H1 (cell line): Measurements from ENCODE around the gene TTC28. TPM values are rescaled to one million over a fixed set of nuclear protein-coding genes. Genes with fewer than 3 reads are reported as not detected.

Source experiments
- CTCF ChIA-PET: fragments of 300-600 bp; sonication (Branson Sonifier 250); formaldehyde crosslinking; loops from one replicate; lab custom pipeline; 2021; ENCODE audit not compliant: partially characterized antibody; lab: Charles Lee
- POLR2A ChIA-PET: fragments of 300-600 bp; sonication (Branson Sonifier 250); formaldehyde crosslinking; loops from one replicate; lab custom pipeline; 2021; ENCODE audit warnings: inconsistent platforms; ENCODE audit not compliant: partially characterized antibody; lab: Charles Lee
- DNase-seq, 2 experiments: peaks; one replicate each; pipeline versions ENCODE4 v3.0.0 to v3.0.0-alpha.2; 2010 to 2022; ENCODE audit warnings: low spot score in 2 of 2, low read depth in 1 of 2, mixed read lengths in 1 of 2
- FAIRE-seq: peaks from 2 replicates; lab custom pipeline; 2011; peaks lifted over from hg19 to GRCh38; lab: Jason Lieb, UNC
- H2AFZ ChIP-seq: 2 replicates; pipeline ENCODE4 v1.8.1; 2012; ENCODE audit warnings: low read length, inconsistent platforms
- H2AK5ac ChIP-seq: 2 replicates; pipeline ENCODE4 v1.6.1; 2013; ENCODE audit warnings: low read depth, low read length
- H2BK120ac ChIP-seq: replicated peaks from 2 replicates; pipeline ENCODE3; 2013; ENCODE audit warnings: low read depth, low read length, inconsistent platforms
- H2BK12ac ChIP-seq: 2 replicates; pipeline ENCODE4 v1.6.1; 2013; ENCODE audit warnings: low read depth, low read length
- H2BK15ac ChIP-seq: 2 replicates; pipeline ENCODE4 v1.6.1; 2013; ENCODE audit warnings: low read length
- H2BK20ac ChIP-seq: 2 replicates; pipeline ENCODE4 v1.6.1; 2013; ENCODE audit warnings: low read length
- H2BK5ac ChIP-seq: 2 replicates; pipeline ENCODE4 v1.6.1; 2013; ENCODE audit warnings: low read depth, low read length
- H3K14ac ChIP-seq: 2 replicates; pipeline ENCODE4 v1.6.1; 2013; ENCODE audit warnings: inconsistent platforms; ENCODE audit not compliant: insufficient read length
- H3K18ac ChIP-seq: 2 replicates; pipeline ENCODE4 v1.6.1; 2013; ENCODE audit warnings: low read length; ENCODE audit errors: extremely low read depth
- H3K23ac ChIP-seq: 2 replicates; pipeline ENCODE4 v1.6.1; 2013; ENCODE audit warnings: inconsistent platforms; ENCODE audit not compliant: insufficient read length
- H3K23me2 ChIP-seq: 2 replicates; pipeline ENCODE4 v1.6.1; 2013; ENCODE audit warnings: low read depth, low read length
- H3K27ac ChIP-seq: 2 replicates; pipeline ENCODE4 v1.6.1; 2011; ENCODE audit warnings: low read depth, low read length, inconsistent platforms
- H3K27me3 ChIP-seq, 4 experiments: replicated peaks in 1 of 4; 1 replicate in 1 of 4; 2 replicates in 3 of 4; pipeline versions ENCODE4 v1.6.1 to v1.8.1; 2011 to 2013; ENCODE audit warnings: low read length in 3 of 4, mild to moderate bottlenecking in 3 of 4, inconsistent platforms in 2 of 4, mixed read lengths in 2 of 4, moderate library complexity in 1 of 4; ENCODE audit not compliant: control insufficient read depth in 3 of 4, insufficient read depth in 3 of 4; ENCODE audit errors: extremely low read depth in 1 of 4
- H3K36me3 ChIP-seq, 4 experiments: 2 replicates each; pipeline versions ENCODE4 v1.6.1 to v1.8.1; 2011 to 2013; ENCODE audit warnings: mild to moderate bottlenecking in 4 of 4, low read length in 3 of 4, moderate library complexity in 2 of 4, control low read depth in 1 of 4, inconsistent platforms in 1 of 4; ENCODE audit not compliant: insufficient read depth in 4 of 4, control insufficient read depth in 2 of 4
- H3K4ac ChIP-seq: replicated peaks from 2 replicates; pipeline ENCODE3; 2013; ENCODE audit warnings: low read length, low read depth, mixed read lengths, inconsistent platforms; ENCODE audit not compliant: insufficient read length
- H3K4me1 ChIP-seq, 4 experiments: replicated peaks in 1 of 4; 1 replicate in 1 of 4; 2 replicates in 3 of 4; pipeline versions ENCODE4 v1.6.1 to v1.8.1; 2011 to 2013; ENCODE audit warnings: low read length in 3 of 4, inconsistent platforms in 2 of 4, mixed read lengths in 1 of 4; ENCODE audit not compliant: insufficient read depth in 4 of 4, control insufficient read depth in 3 of 4
- H3K4me2 ChIP-seq, 2 experiments: 2 replicates each; pipeline versions ENCODE4 v1.6.1 to v1.8.1; 2011 to 2013; ENCODE audit warnings: low read depth in 2 of 2, low read length in 2 of 2, control low read depth in 1 of 2, inconsistent platforms in 1 of 2, mild to moderate bottlenecking in 1 of 2; ENCODE audit not compliant: insufficient read depth in 1 of 2
- H3K4me3 ChIP-seq, 4 experiments: fragments of 200-600, 300-600 bp in 1 of 4; sonication (generic), shearing (Covaris generic), sonication (Bioruptor Twin) in 1 of 4; 2 replicates each; pipeline versions ENCODE4 v1.5.1 to v1.8.1; 2011 to 2016; ENCODE audit warnings: low read length in 4 of 4, low read depth in 3 of 4, control low read depth in 2 of 4, inconsistent platforms in 2 of 4, mild to moderate bottlenecking in 2 of 4, mixed read lengths in 1 of 4, moderate library complexity in 1 of 4; ENCODE audit not compliant: insufficient read depth in 2 of 4; ENCODE audit errors: extremely low read depth in 1 of 4
- H3K56ac ChIP-seq: replicated peaks from 2 replicates; pipeline ENCODE3; 2013; ENCODE audit warnings: low read depth, mild to moderate bottlenecking, mixed read lengths, low read length, inconsistent platforms; ENCODE audit not compliant: insufficient read length
- H3K79me1 ChIP-seq: 2 replicates; pipeline ENCODE4 v1.6.1; 2013; ENCODE audit warnings: low read depth, low read length, control low read depth
- H3K79me2 ChIP-seq, 2 experiments: 2 replicates each; pipeline versions ENCODE4 v1.6.1 to v1.8.1; 2012 to 2013; ENCODE audit warnings: low read length in 2 of 2, mild to moderate bottlenecking in 2 of 2, inconsistent platforms in 1 of 2; ENCODE audit not compliant: insufficient read depth in 2 of 2, control insufficient read depth in 1 of 2
- H3K9ac ChIP-seq, 4 experiments: replicated peaks in 1 of 4; 1 replicate in 1 of 4; 2 replicates in 3 of 4; pipeline versions ENCODE4 v1.6.1 to v1.8.1; 2011 to 2013; ENCODE audit warnings: low read depth in 3 of 4, low read length in 3 of 4, control low read depth in 2 of 4, mild to moderate bottlenecking in 2 of 4, moderate library complexity in 2 of 4, inconsistent platforms in 1 of 4; ENCODE audit errors: extremely low read depth in 1 of 4
- H3K9me3 ChIP-seq, 2 experiments: 2 replicates each; pipeline versions ENCODE4 v1.6.1 to v1.8.1; 2012 to 2013; ENCODE audit warnings: mild to moderate bottlenecking in 2 of 2, moderate library complexity in 2 of 2, control low read depth in 1 of 2, inconsistent platforms in 1 of 2, low read depth in 1 of 2, low read length in 1 of 2, mixed read lengths in 1 of 2; ENCODE audit not compliant: insufficient read depth in 2 of 2
- H4K20me1 ChIP-seq, 2 experiments: replicated peaks in 1 of 2; 2 replicates each; pipeline versions ENCODE3 to v1.8.1; 2011 to 2013; ENCODE audit warnings: inconsistent platforms in 2 of 2, low read length in 2 of 2, mild to moderate bottlenecking in 1 of 2; ENCODE audit not compliant: insufficient read depth in 2 of 2, control insufficient read depth in 1 of 2
- H4K5ac ChIP-seq: 2 replicates; pipeline ENCODE4 v1.6.1; 2013; ENCODE audit warnings: low read length, low read depth, mixed read lengths, inconsistent platforms; ENCODE audit not compliant: insufficient read length
- H4K8ac ChIP-seq: 2 replicates; pipeline ENCODE4 v1.8.0; 2013; ENCODE audit warnings: mild to moderate bottlenecking, moderate library complexity, low read length, inconsistent platforms; ENCODE audit not compliant: insufficient read depth; ENCODE audit errors: extremely low read depth
- H4K91ac ChIP-seq: replicated peaks from 2 replicates; pipeline ENCODE3; 2013; ENCODE audit warnings: low read length, mixed read lengths, inconsistent platforms; ENCODE audit not compliant: insufficient read length
- CHD1 ChIP-seq: IDR thresholded peaks from 2 replicates; pipeline ENCODE4 v1.6.1; 2012; ENCODE audit warnings: low read depth, low read length, improper control_type of control experiment
- HDAC2 ChIP-seq, 2 experiments: fragments of 300-600 bp in 1 of 2; sonication (generic) in 1 of 2; IDR thresholded peaks; 2 replicates each; pipeline ENCODE4 v1.6.1; 2011 to 2012; ENCODE audit warnings: low read depth in 2 of 2, low read length in 2 of 2, mild to moderate bottlenecking in 2 of 2, moderate library complexity in 2 of 2, borderline replicate concordance in 1 of 2, inconsistent platforms in 1 of 2
- PHF8 ChIP-seq: fragments of 200-600 bp; sonication (generic); conservative IDR thresholded peaks from 2 replicates; pipeline ENCODE4 v1.7.1; 2012; ENCODE audit warnings: low read depth, mild to moderate bottlenecking, inconsistent platforms, low read length, moderate library complexity
- POLR2AphosphoS5 ChIP-seq: IDR thresholded peaks from 2 replicates; pipeline ENCODE4 v1.6.1; 2011; ENCODE audit warnings: low read depth, low read length
- RXRA ChIP-seq: IDR thresholded peaks from 2 replicates; pipeline ENCODE4 v1.6.1; 2011; ENCODE audit warnings: low read depth, mild to moderate bottlenecking, low read length, moderate library complexity; ENCODE audit not compliant: insufficient read depth
- SP4 ChIP-seq: IDR thresholded peaks from 2 replicates; pipeline ENCODE4 v1.6.1; 2012; ENCODE audit warnings: low read length, inconsistent platforms
- SRF ChIP-seq: IDR thresholded peaks from 2 replicates; pipeline ENCODE4 v1.6.1; 2011; ENCODE audit warnings: mild to moderate bottlenecking, low read depth, low read length, moderate library complexity
- USF2 ChIP-seq: IDR thresholded peaks from 2 replicates; pipeline ENCODE4 v1.6.1; 2011; ENCODE audit warnings: low read length, improper control_type of control experiment
- WGBS, 2 experiments: shearing (Covaris generic) in 1 of 2; methylation state at CpG; one replicate each; pipeline versions ENCODE4 v1.1.6 to v1.1.7; 2013 to 2015; ENCODE audit warnings: low lambda C conversion rate in 2 of 2, mixed read lengths in 2 of 2, inconsistent platforms in 1 of 2, low coverage in 1 of 2, missing lambda C conversion rate in 1 of 2; ENCODE audit not compliant: insufficient replicate concordance in 2 of 2, insufficient coverage in 1 of 2, insufficient read length in 1 of 2; ENCODE audit errors: extremely low coverage in 1 of 2, missing lambda C conversion rate in 1 of 2; 5-methylcytosine and 5-hydroxymethylcytosine counted together
- polyA plus RNA-seq, 7 experiments: library from polyadenylated mRNA; depleted of rRNA in 3 of 7; stranded (reverse) in 5 of 7; unstranded in 2 of 7; fragments of >200 nt in 5 of 7; fragments of 200-250 nt in 2 of 7; gene quantifications; 1 replicate in 5 of 7; 2 replicates in 1 of 7; 4 replicates in 1 of 7; pipeline versions ENCODE4 v1.2.1 to v1.2.3, GENCODE V29; 2011 to 2013; ENCODE audit warnings: missing spikeins in 2 of 7, mixed read lengths in 2 of 7
- total RNA-seq: library from RNA; stranded (reverse); fragmentation: NEBNext Ultra II Directional; extraction: Animal tissue kit (Norgen Biotek cat#: 25700); gene quantifications from 2 replicates; pipeline ENCODE4 v1.2.1, GENCODE V29; 2021
- TF ChIP-seq, protein P1 (sequence below), 3 experiments: IDR thresholded peaks; 1 replicate in 2 of 3; 2 replicates in 1 of 3; pipeline versions ENCODE4 v1.5.1 to v1.6.1; 2011; ENCODE audit warnings: low read length in 3 of 3, mild to moderate bottlenecking in 3 of 3, inconsistent platforms in 2 of 3, low read depth in 1 of 3, moderate library complexity in 1 of 3; ENCODE audit not compliant: insufficient read depth in 1 of 3; ENCODE audit errors: control extremely low read depth in 1 of 3

Gene TTC28
- total and polyA plus RNA-seq, 2 of the 8 experiments (the other 6 are each of a cell fraction or from before 2014, with no cell fraction given) = 2.6 to 12.6 TPM

DNA sequence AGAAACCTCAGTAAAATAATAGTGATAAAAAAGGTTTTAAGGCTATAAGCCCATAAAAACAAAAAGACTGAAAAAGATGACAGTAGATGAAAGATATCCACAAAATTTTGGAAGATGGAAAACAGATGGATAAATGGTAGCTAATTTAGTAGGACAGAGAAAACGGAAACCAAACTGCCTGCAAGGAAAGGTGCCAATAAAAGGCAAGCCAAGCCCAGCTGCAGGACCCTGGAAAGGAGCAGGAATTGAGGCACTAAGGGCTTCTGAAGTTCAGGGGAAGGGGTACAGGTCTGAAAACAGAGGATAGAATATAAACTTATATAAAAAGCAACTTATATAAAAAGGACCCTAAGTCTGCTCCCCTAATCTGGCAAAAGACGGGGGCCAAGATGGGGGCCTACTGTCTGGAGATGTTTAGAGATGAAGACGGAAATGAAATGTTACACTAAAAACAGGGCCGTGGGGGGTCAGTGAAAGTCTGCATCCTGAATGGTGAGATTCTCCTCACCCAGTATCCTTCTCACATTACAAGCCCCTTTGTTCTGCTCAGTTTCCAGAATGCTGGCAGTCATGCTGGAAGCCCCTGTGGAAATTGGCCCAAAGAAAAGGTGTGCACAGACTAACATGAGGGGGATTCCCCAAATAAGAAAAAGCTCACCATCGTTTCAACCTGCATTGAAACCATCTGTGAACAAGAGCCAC, 491.3 kb downstream of the TTC28 start:
- peak overlapping the region in 1 of 2 experiments; percentile 18; a peak in 2 of 4 replicates for H3K4me2 ChIP-seq
- H3K9ac ChIP-seq = no peak overlapping the region
- H4K8ac ChIP-seq = no peak overlapping the region
- H2BK20ac ChIP-seq = 0 out of 2 replicates have a peak overlapping the region, but pooled peaks have one; percentile 56
- no peak overlapping the region for H4K5ac ChIP-seq
- H2BK5ac ChIP-seq = no peak overlapping the region
- no peak overlapping the region for H3K27ac ChIP-seq
- H3K18ac ChIP-seq = no peak overlapping the region
- H3K27me3 ChIP-seq = no peaks in the 10 kb centered on the region
- H3K56ac ChIP-seq = no peak overlapping the region
- no peak overlapping the region for H2BK15ac ChIP-seq
- H3K14ac ChIP-seq = no peak overlapping the region
- H3K4me3 ChIP-seq = no peak overlapping the region
- H2BK12ac ChIP-seq = no peak overlapping the region
- H3K9me3 ChIP-seq = peaks cover 4 to 8% of the 10 kb centered on the region in 2 experiments; a peak in 2 of 4 replicates
- no peak overlapping the region for H4K91ac ChIP-seq
- WGBS, 2 experiments = 58% methylated on average over 5 of the region's 5 CpGs; no CpG with 5 or more reads in 1 of the 2 experiments
- no peaks in the 10 kb centered on the region; a peak in 1 of 8 replicates for H3K36me3 ChIP-seq
- FAIRE-seq (peak; percentile 66), DNase-seq (peak in 1 of 2 experiments; percentile 53)
- H3K23ac ChIP-seq = no peak overlapping the region
- H2AK5ac ChIP-seq = no peak overlapping the region
- H3K4ac ChIP-seq = no peak overlapping the region
- peaks cover 0 to 7% (median 3%) of the 10 kb centered on the region in 4 experiments; a peak in 4 of 7 replicates for H3K4me1 ChIP-seq
- H4K20me1 ChIP-seq = no peaks in the 10 kb centered on the region
- H2AFZ ChIP-seq = no peak overlapping the region
- no peak overlapping the region for H2BK120ac ChIP-seq
- POLR2A ChIA-PET = no interaction called here
- H3K79me2 ChIP-seq = no peaks in the 10 kb centered on the region
- H3K79me1 ChIP-seq = no peaks in the 10 kb centered on the region
- H3K23me2 ChIP-seq = no peaks in the 10 kb centered on the region
- CTCF ChIA-PET = no interaction called here
- TF ChIP-seq RXRA (no peak), HDAC2 (IDR thresholded peaks at IDR 0.05; ENCODE audit: borderline replicate concordance in 1 of 2, low read depth in 2 of 2, low read length in 2 of 2) (no peak), SP4 (no peak), PHF8 (no peak), POLR2AphosphoS5 (no peak), SRF (no peak), CHD1 (no peak), USF2 (no peak)
- TF ChIP-seq, protein P1, sequence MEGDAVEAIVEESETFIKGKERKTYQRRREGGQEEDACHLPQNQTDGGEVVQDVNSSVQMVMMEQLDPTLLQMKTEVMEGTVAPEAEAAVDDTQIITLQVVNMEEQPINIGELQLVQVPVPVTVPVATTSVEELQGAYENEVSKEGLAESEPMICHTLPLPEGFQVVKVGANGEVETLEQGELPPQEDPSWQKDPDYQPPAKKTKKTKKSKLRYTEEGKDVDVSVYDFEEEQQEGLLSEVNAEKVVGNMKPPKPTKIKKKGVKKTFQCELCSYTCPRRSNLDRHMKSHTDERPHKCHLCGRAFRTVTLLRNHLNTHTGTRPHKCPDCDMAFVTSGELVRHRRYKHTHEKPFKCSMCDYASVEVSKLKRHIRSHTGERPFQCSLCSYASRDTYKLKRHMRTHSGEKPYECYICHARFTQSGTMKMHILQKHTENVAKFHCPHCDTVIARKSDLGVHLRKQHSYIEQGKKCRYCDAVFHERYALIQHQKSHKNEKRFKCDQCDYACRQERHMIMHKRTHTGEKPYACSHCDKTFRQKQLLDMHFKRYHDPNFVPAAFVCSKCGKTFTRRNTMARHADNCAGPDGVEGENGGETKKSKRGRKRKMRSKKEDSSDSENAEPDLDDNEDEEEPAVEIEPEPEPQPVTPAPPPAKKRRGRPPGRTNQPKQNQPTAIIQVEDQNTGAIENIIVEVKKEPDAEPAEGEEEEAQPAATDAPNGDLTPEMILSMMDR (IDR thresholded peaks at IDR 0.05; ENCODE audit: control extremely low read depth in 1 of 3, insufficient read depth in 1 of 3, low read depth in 1 of 3, low read length in 3 of 3) = no peak
